GM19351 (cell line): ENCODE measurements around the gene SLC13A3.

Experiments used
- ATAC-seq: cut with Tn5 transposase; IDR thresholded peaks from one replicate; pipeline ENCODE4 v1.9.1; 2021; ENCODE audit warnings: mild to moderate bottlenecking, moderate library complexity; ENCODE audit not compliant: unreplicated experiment

The SLC13A3 gene

GRCh38 chr20:46651091-46651962 is at the start of gene SLC13A3:
SLC13A3 (minus strand) TSS chr20:46651459; CDS start chr20:46651421, 38 bp downstream.
- no peak for ATAC-seq

GRCh38 chr20:46701057-46701456 is 49.8 kb upstream of the SLC13A3 start:
- no peak for ATAC-seq

GRCh38 chr20:46700481-46700880 is 49.2 kb upstream of the SLC13A3 start:
- ATAC-seq, result no peak

GRCh38 chr20:46699651-46700359 is 48.5 kb upstream of the SLC13A3 start:
- no peak for ATAC-seq

- ATAC-seq, result no peak
Measured at GRCh38 chr20:46698788-46699187, 47.5 kb upstream of the SLC13A3 start.

- ATAC-seq, result no peak
Measured at GRCh38 chr20:46696791-46697279, 45.6 kb upstream of the SLC13A3 start.

- ATAC-seq, result no peak
Measured at GRCh38 chr20:46695892-46696291, 44.6 kb upstream of the SLC13A3 start.

GRCh38 chr20:46694484-46694883 is 43.2 kb upstream of the SLC13A3 start:
- no peak for ATAC-seq

GRCh38 chr20:46691196-46691595 is 39.9 kb upstream of the SLC13A3 start:
- no peak for ATAC-seq

- ATAC-seq, result no peak
Measured at GRCh38 chr20:46690219-46691106, 39.2 kb upstream of the SLC13A3 start.

- no peak for ATAC-seq
Measured at GRCh38 chr20:46689754-46690085, 38.5 kb upstream of the SLC13A3 start.

GRCh38 chr20:46689082-46689753 is 38.0 kb upstream of the SLC13A3 start, which contains the start of gene TP53RK:
TP53RK (minus strand) TSS chr20:46689444; CDS start chr20:46689414, 30 bp downstream.
- ATAC-seq, result peak; percentile 89

GRCh38 chr20:46688151-46689081 is 37.2 kb upstream of the SLC13A3 start:
- ATAC-seq, result no peak

- ATAC-seq, result no peak
Measured at GRCh38 chr20:46683939-46684750, 32.9 kb upstream of the SLC13A3 start.

GRCh38 chr20:46683668-46683938 is 32.3 kb upstream of the SLC13A3 start:
- no peak for ATAC-seq

GRCh38 chr20:46683011-46683667 is 31.9 kb upstream of the SLC13A3 start:
- no peak for ATAC-seq

- no peak for ATAC-seq
Measured at GRCh38 chr20:46682063-46682821, 31.0 kb upstream of the SLC13A3 start.
